Activated T-helper 2 cell treated with anti-CD3 and anti-CD28 coated beads, Interferon-gamma antibody, Interleukin-2, Interleukin-4, amounts not matched to agents 10 μg/mL and 5 μg/mL and 100 μg/mL, durations not matched to agents 14 hours and 24 hours and 36 hours (primary cell): ENCODE data around the gene TCAF2. TPM values are rescaled to one million over a fixed set of nuclear protein-coding genes. Genes with fewer than 3 reads are reported as not detected.
"Not testable (repeated sequence)": the region's sequence is repeated elsewhere in the genome, so short reads cannot be mapped to it uniquely, and the experiment has no call there.

ENCODE experiments used
- DNase-seq: peaks from one replicate; pipeline ENCODE4 v3.0.0; 2021; ENCODE audit warnings: low spot score
- H3K27ac Mint-ChIP-seq: one replicate; pipeline ENCODE4 v1.8.0; 2021; ENCODE audit warnings: mixed read lengths
- H3K27me3 Mint-ChIP-seq: one replicate; pipeline ENCODE4 v1.8.0; 2021; ENCODE audit warnings: low read depth, mixed read lengths
- H3K36me3 Mint-ChIP-seq: one replicate; pipeline ENCODE4 v1.8.0; 2021; ENCODE audit warnings: low read depth, mixed read lengths
- H3K4me1 Mint-ChIP-seq: one replicate; pipeline ENCODE4 v1.8.0; 2021; ENCODE audit warnings: low read depth, mixed read lengths
- H3K4me3 Mint-ChIP-seq: one replicate; pipeline ENCODE4 v1.8.0; 2021; ENCODE audit warnings: low read depth, mild to moderate bottlenecking, moderate library complexity, mixed read lengths
- H3K9me3 Mint-ChIP-seq: one replicate; pipeline ENCODE4 v1.8.0; 2021; ENCODE audit warnings: mixed read lengths
- intact Hi-C: fragments of 100-400 bp; cut with micrococcal nuclease; formaldehyde crosslinking; loops from one replicate; pipeline ENCODE4 v1.15.1; 2023
- total RNA-seq: library from RNA; stranded (reverse); gene quantifications from 2 replicates; pipeline ENCODE4 v1.2.3, GENCODE V29; 2022

Gene TCAF2
- 37.0 and 38.6 TPM in 2 replicates for total RNA-seq

GRCh38 chr7:143620646-143621045 is at the start of gene TCAF2:
Gene TCAF2, plus strand, starts transcription at chr7:143620974.
- intact Hi-C loops, H3K9me3 Mint-ChIP-seq, H3K27ac Mint-ChIP-seq, H3K4me1 Mint-ChIP-seq, H3K27me3 Mint-ChIP-seq, H3K36me3 Mint-ChIP-seq: not testable (repeated sequence)
- peak within 1 kb of the TSS; percentile 30 for H3K4me3 Mint-ChIP-seq
- peak; percentile 69 for DNase-seq

DNA sequence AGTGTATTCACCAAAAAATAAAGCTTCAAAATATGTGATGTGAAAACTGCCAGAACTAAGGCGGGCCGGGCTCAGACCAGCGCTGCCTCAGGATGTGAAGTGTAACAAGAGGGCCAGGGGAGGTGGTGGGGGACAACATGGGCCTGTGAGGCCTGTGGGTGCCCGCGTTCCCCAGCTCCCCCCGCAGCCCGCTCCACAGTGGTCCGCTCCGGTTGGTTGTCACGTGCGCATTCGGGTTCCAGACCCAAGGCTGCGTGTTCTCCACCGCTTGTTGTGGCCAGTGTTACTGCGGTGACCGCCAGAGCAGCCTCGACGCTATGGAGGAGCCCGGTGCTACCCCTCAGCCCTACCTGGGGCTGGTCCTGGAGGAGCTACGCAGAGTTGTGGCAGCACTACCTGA is 49.3 kb upstream of the TCAF2 start, which contains the start of gene CTAGE15:
Gene CTAGE15, plus strand, starts transcription at position 301 of the 400 bp plus-strand sequence. Its CDS starts 17 bp downstream, at position 318.
- intact Hi-C loops, DNase-seq, H3K36me3 Mint-ChIP-seq, H3K4me1 Mint-ChIP-seq, H3K4me3 Mint-ChIP-seq, H3K9me3 Mint-ChIP-seq, H3K27me3 Mint-ChIP-seq, H3K27ac Mint-ChIP-seq: not testable (repeated sequence)

DNA sequence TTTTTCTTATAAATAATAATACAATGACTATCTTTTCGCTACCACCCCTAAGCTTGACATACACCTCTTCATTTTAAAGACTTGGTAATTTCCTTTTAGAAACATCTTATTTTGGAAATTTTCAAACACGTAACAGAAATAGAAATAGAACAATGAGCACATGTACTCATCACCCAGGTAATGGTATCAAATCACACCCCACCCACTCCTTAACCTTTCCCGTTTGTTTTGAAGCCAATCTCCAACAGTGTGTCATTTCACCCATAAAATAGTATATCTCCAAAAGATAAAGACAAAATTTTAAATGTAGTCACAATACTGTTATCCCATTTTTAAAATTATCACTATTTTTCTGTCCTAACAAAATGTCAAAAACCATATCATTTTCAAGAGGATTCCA is 32.6 kb upstream of the TCAF2 start:
- H3K27me3 Mint-ChIP-seq, DNase-seq, intact Hi-C loops, H3K9me3 Mint-ChIP-seq, H3K4me3 Mint-ChIP-seq, H3K27ac Mint-ChIP-seq, H3K4me1 Mint-ChIP-seq, H3K36me3 Mint-ChIP-seq: not testable (repeated sequence)

DNA sequence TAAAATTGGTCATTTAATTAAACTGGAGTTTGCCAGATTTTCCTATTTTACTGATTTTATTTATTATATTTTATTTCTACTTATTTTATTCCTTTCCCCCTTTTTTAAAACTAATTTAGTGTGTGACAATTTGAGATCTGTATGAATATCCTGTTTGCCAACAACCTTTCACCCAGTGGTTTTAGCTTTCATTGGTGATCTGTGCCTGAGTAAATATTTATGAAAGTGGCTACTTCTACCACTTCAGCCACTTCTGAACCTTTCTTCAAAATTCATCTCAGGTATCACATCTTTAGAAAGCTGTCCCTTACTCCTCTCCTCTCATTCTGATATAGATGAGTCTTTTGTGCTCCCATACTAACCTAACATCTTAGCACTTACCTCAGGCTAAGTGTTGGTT is 30.9 kb upstream of the TCAF2 start:
- H3K4me1 Mint-ChIP-seq, DNase-seq, H3K27me3 Mint-ChIP-seq, intact Hi-C loops, H3K9me3 Mint-ChIP-seq, H3K4me3 Mint-ChIP-seq, H3K36me3 Mint-ChIP-seq, H3K27ac Mint-ChIP-seq: not testable (repeated sequence)

- H3K4me3 Mint-ChIP-seq, H3K36me3 Mint-ChIP-seq, H3K27me3 Mint-ChIP-seq, H3K27ac Mint-ChIP-seq, intact Hi-C loops, DNase-seq, H3K9me3 Mint-ChIP-seq, H3K4me1 Mint-ChIP-seq: not testable (repeated sequence)
Measured at GRCh38 chr7:143598086-143598485, 22.7 kb upstream of the TCAF2 start.

- H3K27ac Mint-ChIP-seq, H3K27me3 Mint-ChIP-seq, DNase-seq, H3K4me1 Mint-ChIP-seq, H3K4me3 Mint-ChIP-seq, H3K9me3 Mint-ChIP-seq, intact Hi-C loops, H3K36me3 Mint-ChIP-seq: not testable (repeated sequence)
Measured at GRCh38 chr7:143603549-143603948, 17.2 kb upstream of the TCAF2 start.

DNA sequence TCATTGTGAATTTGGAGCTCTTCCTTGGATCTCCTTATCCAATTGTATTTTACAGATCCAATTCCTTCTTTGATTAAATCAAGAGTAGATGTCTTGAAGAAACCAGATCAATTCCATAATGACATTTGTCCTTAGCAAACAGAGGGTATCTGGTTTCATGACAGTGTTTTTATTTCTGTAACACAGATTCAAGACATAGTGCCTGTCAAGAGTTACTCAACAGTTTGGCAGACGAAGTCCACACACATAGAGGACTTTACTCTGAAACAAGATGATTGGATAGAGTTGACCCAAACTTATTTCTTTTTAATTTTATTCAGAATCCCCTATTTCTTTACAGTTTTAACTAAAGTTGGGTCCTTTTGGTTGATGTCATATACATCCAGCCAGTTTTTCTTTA is 14.7 kb upstream of the TCAF2 start:
- H3K9me3 Mint-ChIP-seq, H3K4me3 Mint-ChIP-seq, H3K4me1 Mint-ChIP-seq, H3K27me3 Mint-ChIP-seq, H3K36me3 Mint-ChIP-seq, H3K27ac Mint-ChIP-seq, intact Hi-C loops, DNase-seq: not testable (repeated sequence)

DNA sequence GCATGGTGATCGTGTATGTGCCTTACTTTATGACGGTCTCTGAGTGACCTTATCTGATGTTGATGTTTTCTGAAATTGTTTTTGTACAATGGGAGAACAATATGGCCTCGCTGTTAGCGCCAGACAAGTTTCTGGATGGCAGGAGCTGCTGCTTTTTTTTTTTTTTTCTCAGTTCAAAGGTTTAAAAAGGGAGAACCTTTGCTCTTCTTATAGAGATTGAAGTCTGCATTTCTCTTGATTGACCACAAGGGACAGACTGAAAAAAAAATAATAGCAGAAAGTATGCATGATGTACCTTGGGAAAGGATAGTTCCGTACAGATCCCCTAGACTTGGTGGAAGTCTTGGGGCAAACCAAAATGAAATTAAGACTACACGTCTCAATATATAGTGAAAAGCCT is 5.2 kb upstream of the TCAF2 start:
- intact Hi-C loops, H3K27ac Mint-ChIP-seq, H3K4me3 Mint-ChIP-seq: not testable (repeated sequence)

GRCh38 chr7:143617204-143617603 is 3.6 kb upstream of the TCAF2 start:
- H3K27me3 Mint-ChIP-seq, H3K9me3 Mint-ChIP-seq, H3K27ac Mint-ChIP-seq, H3K36me3 Mint-ChIP-seq, H3K4me3 Mint-ChIP-seq, DNase-seq, intact Hi-C loops, H3K4me1 Mint-ChIP-seq: not testable (repeated sequence)

More for the DNA sequence above, 5.2 kb upstream of the TCAF2 start:
- not testable (repeated sequence) for DNase-seq, H3K4me1 Mint-ChIP-seq, H3K9me3 Mint-ChIP-seq, H3K27me3 Mint-ChIP-seq, H3K36me3 Mint-ChIP-seq

DNA sequence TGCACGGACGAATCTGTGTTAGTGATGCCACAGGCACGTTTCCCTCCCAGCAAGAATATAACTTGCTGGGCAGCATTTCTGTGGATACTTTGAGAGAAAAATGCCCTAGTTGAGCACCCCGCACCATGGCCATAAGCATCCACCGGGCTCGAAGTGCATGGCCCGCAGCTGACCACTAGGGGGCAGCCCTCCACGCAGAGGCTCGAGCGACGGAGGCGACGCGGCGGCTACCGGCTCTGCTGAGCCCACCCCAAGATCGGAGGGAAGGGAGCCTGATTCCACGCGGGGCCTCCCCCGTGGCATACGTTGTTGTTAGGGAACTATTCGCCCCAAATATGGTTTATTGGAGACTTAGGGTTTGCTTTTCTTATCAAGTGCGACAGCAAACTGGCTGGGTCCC is 716 bp upstream of the TCAF2 start:
- intact Hi-C loops, H3K4me3 Mint-ChIP-seq, DNase-seq, H3K9me3 Mint-ChIP-seq, H3K36me3 Mint-ChIP-seq, H3K27ac Mint-ChIP-seq, H3K4me1 Mint-ChIP-seq, H3K27me3 Mint-ChIP-seq: not testable (repeated sequence)

GRCh38 chr7:143621175-143621574 is 401 bp downstream of the TCAF2 start:
- intact Hi-C loops, H3K9me3 Mint-ChIP-seq, H3K27me3 Mint-ChIP-seq, H3K4me3 Mint-ChIP-seq, DNase-seq, H3K4me1 Mint-ChIP-seq, H3K36me3 Mint-ChIP-seq, H3K27ac Mint-ChIP-seq: not testable (repeated sequence)

GRCh38 chr7:143622130-143622529 is 1.4 kb downstream of the TCAF2 start:
- H3K27ac Mint-ChIP-seq, DNase-seq, H3K36me3 Mint-ChIP-seq, H3K27me3 Mint-ChIP-seq, H3K9me3 Mint-ChIP-seq, H3K4me3 Mint-ChIP-seq, intact Hi-C loops, H3K4me1 Mint-ChIP-seq: not testable (repeated sequence)

GRCh38 chr7:143630653-143631052 is 9.9 kb downstream of the TCAF2 start:
- H3K27me3 Mint-ChIP-seq, H3K4me1 Mint-ChIP-seq, intact Hi-C loops, H3K27ac Mint-ChIP-seq, H3K36me3 Mint-ChIP-seq, DNase-seq, H3K9me3 Mint-ChIP-seq, H3K4me3 Mint-ChIP-seq: not testable (repeated sequence)

- H3K27ac Mint-ChIP-seq = not testable (repeated sequence)
Measured at GRCh38 chr7:143632506-143632905, 11.7 kb downstream of the TCAF2 start.

More at GRCh38 chr7:143632506-143632905, 11.7 kb downstream of the TCAF2 start:
- H3K27me3 Mint-ChIP-seq, H3K4me1 Mint-ChIP-seq, intact Hi-C loops, H3K9me3 Mint-ChIP-seq, DNase-seq, H3K36me3 Mint-ChIP-seq, H3K4me3 Mint-ChIP-seq: not testable (repeated sequence)
